Tibial nerve (tissue), 4 donors: Measurements from ENCODE around the gene DDX23.

Experiments used
- EP300 ChIP-seq, 2 donors: sonication (generic); formaldehyde crosslinking; IDR thresholded peaks; one replicate each; pipeline ENCODE4 v1.6.1; 2017; ENCODE audit warnings: antibody characterized with exemption in 2 of 2, mild to moderate bottlenecking in 1 of 2
- POLR2A ChIP-seq, 2 donors: fragments of 450-650 bp; IDR thresholded peaks; one replicate each; pipeline ENCODE4 v1.6.1; 2017; ENCODE audit warnings: antibody characterized with exemption in 2 of 2, mild to moderate bottlenecking in 2 of 2, moderate library complexity in 2 of 2
- TF ChIP-seq, protein P1 (sequence below), 5 experiments: fragments of 200-600 bp in 3 of 5; fragments of 450-650 bp in 2 of 5; sonication (generic) in 3 of 5; IDR thresholded peaks; one replicate each; pipeline ENCODE4 v1.5.1; 2016 to 2019; ENCODE audit warnings: antibody characterized with exemption in 5 of 5, mild to moderate bottlenecking in 3 of 5, moderate library complexity in 2 of 5

DNA sequence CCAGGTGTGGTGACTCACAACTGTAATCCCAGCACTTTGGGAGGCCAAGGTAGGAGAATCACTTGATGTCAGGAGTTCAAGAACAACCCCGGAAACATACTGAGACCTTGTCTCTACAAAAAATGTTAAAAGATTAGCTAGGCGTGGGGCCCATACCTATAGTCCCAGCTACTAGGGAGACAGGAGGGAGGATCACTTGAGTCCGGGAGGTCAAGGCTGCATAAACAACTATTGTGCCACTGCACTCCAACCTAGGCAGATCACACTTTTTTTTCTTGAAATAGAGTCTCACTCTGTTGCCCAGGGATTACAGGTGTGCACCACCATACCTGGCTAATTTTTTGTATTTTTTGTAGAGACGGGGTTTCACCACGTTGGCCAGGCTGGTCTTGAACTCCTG, 7.6 kb upstream of the DDX23 start:
- TF ChIP-seq POLR2A (IDR thresholded peaks at IDR 0.05) (no peak), EP300 (IDR thresholded peaks at IDR 0.05) (no peak)
- TF ChIP-seq, protein P1, sequence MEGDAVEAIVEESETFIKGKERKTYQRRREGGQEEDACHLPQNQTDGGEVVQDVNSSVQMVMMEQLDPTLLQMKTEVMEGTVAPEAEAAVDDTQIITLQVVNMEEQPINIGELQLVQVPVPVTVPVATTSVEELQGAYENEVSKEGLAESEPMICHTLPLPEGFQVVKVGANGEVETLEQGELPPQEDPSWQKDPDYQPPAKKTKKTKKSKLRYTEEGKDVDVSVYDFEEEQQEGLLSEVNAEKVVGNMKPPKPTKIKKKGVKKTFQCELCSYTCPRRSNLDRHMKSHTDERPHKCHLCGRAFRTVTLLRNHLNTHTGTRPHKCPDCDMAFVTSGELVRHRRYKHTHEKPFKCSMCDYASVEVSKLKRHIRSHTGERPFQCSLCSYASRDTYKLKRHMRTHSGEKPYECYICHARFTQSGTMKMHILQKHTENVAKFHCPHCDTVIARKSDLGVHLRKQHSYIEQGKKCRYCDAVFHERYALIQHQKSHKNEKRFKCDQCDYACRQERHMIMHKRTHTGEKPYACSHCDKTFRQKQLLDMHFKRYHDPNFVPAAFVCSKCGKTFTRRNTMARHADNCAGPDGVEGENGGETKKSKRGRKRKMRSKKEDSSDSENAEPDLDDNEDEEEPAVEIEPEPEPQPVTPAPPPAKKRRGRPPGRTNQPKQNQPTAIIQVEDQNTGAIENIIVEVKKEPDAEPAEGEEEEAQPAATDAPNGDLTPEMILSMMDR (IDR thresholded peaks at IDR 0.05) = no peak
